OCI-LY7 (cell line): Measurements from ENCODE around the gene DCP1B. TPM values are rescaled to one million over a fixed set of nuclear protein-coding genes. Genes with fewer than 3 reads are reported as not detected.

Experiments used
- BruUV-seq: library from RNA; stranded (reverse); fragments of 400-500 nt; replicated peaks from 2 replicates; lab custom pipeline; 2021; lab: Mats Ljungman, UMichigan
- CTCF ChIA-PET: fragments of 300-600 bp; sonication (Branson Sonifier 250); formaldehyde crosslinking; loops from one replicate; lab custom pipeline; 2022; ENCODE audit warnings: antibody characterized with exemption; ENCODE audit not compliant: unreplicated experiment; lab: Charles Lee
- POLR2A ChIA-PET: fragments of 300-600 bp; sonication (Branson Sonifier 250); formaldehyde crosslinking; loops from one replicate; lab custom pipeline; 2022; ENCODE audit warnings: antibody characterized with exemption; lab: Charles Lee
- DNase-seq: peaks from one replicate; pipeline ENCODE4 v3.0.0-alpha.2; 2015; ENCODE audit warnings: low spot score
- H2AFZ ChIP-seq: fragments of 200-600 bp; sonication (generic), shearing (Covaris generic); 2 replicates; pipeline ENCODE4 v1.6.1; 2014; ENCODE audit warnings: mild to moderate bottlenecking, antibody characterized with exemption, low read length, moderate library complexity
- H3K27ac ChIP-seq: fragments of 200-600 bp; sonication (generic); 2 replicates; pipeline ENCODE4 v1.5.1; 2014; ENCODE audit warnings: mixed run types, low read depth, mild to moderate bottlenecking, moderate library complexity, low read length, inconsistent platforms; ENCODE audit not compliant: poor library complexity, severe bottlenecking
- H3K36me3 ChIP-seq: fragments of 200-600 bp; sonication (generic); 2 replicates; pipeline ENCODE4 v1.6.1; 2014; ENCODE audit warnings: mild to moderate bottlenecking, antibody characterized with exemption, low read length, moderate library complexity, mixed read lengths; ENCODE audit not compliant: insufficient read depth
- H3K4me1 ChIP-seq: fragments of 200-600 bp; sonication (generic); 2 replicates; pipeline ENCODE4 v1.5.1; 2014; ENCODE audit warnings: mild to moderate bottlenecking, low read length; ENCODE audit not compliant: insufficient read depth, poor library complexity, severe bottlenecking
- H3K4me2 ChIP-seq: fragments of 200-600 bp; sonication (generic); 2 replicates; pipeline ENCODE4 v1.6.1; 2014; ENCODE audit warnings: mild to moderate bottlenecking, low read length
- H3K4me3 ChIP-seq: fragments of 200-600 bp; sonication (generic); 2 replicates; pipeline ENCODE4 v1.5.1; 2014; ENCODE audit warnings: mild to moderate bottlenecking, low read depth, low read length; ENCODE audit not compliant: poor library complexity, severe bottlenecking
- H3K79me2 ChIP-seq: fragments of 200-600 bp; sonication (generic); 2 replicates; pipeline ENCODE4 v1.6.1; 2016; ENCODE audit warnings: low read depth, mild to moderate bottlenecking, low read length, moderate library complexity, mixed read lengths; ENCODE audit not compliant: insufficient read depth
- H3K9me2 ChIP-seq: fragments of 200-600 bp; sonication (generic); 2 replicates; pipeline ENCODE4 v1.6.1; 2016; ENCODE audit warnings: mild to moderate bottlenecking, low read length, mixed read lengths; ENCODE audit not compliant: insufficient read depth
- H3K9me3 ChIP-seq: fragments of 200-600 bp; sonication (generic); 2 replicates; pipeline ENCODE4 v1.6.1; 2014; ENCODE audit warnings: mild to moderate bottlenecking, mixed run types, low read length, mixed read lengths
- H4K20me1 ChIP-seq: fragments of 200-600 bp; sonication (generic); 2 replicates; pipeline ENCODE4 v1.6.1; 2014; ENCODE audit warnings: mild to moderate bottlenecking, antibody characterized with exemption, low read length, moderate library complexity, mixed read lengths; ENCODE audit not compliant: insufficient read depth
- CTCF ChIP-seq: fragments of 200-600 bp; sonication (generic); conservative IDR thresholded peaks from 2 replicates; pipeline ENCODE4 v1.5.1; 2014; ENCODE audit warnings: mild to moderate bottlenecking, antibody characterized with exemption, low read length, moderate library complexity, mixed read lengths
- EZH2phosphoT487 ChIP-seq: fragments of 200-600 bp; sonication (generic); IDR thresholded peaks from 2 replicates; pipeline ENCODE4 v1.6.1; 2018; ENCODE audit warnings: low read depth, borderline replicate concordance, mild to moderate bottlenecking, mixed run types, antibody characterized with exemption, low read length, moderate library complexity, mixed read lengths
- intact Hi-C: fragments of 100-400 bp; cut with micrococcal nuclease; formaldehyde crosslinking; loops from one replicate; pipeline ENCODE4 v1.10.0; 2022; ENCODE audit not compliant: unreplicated experiment
- total RNA-seq, 2 experiments: library from RNA; depleted of rRNA in 1 of 2; stranded (reverse); fragments of >200 nt in 1 of 2; shearing (Covaris generic) in 1 of 2; gene quantifications; 2 replicates each; pipeline ENCODE4 v1.2.3, GENCODE V29; 2014 to 2022

Gene DCP1B
- total RNA-seq, 2 experiments from 2014 or later, result 14.2 to 15.5 TPM

DNA sequence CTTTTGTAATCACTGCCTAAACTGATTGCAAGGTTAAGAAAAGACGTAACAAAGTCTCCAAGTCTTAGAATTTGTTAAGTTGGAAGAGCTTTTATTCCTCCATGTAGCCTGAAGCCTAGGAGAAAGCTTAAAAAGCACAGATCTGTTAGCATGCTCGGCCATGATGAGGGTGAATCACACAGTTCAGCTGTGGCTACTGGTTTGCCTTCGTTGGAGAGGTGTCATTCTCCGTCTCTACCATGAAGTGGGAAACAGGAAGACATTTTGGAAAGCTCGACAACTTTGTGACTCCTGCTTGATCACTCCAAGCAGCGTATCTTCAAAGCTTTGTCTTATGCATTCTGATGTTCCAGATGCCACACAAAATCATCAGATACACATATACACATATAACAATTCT is 27.1 kb downstream of the DCP1B start:
- intact Hi-C loops, result no loop called here
- TF ChIP-seq CTCF (no peak), EZH2phosphoT487 (no peak)
- no peaks in the 10 kb centered on the region for H3K79me2 ChIP-seq
- H3K27ac ChIP-seq, result no peak overlapping the region
- POLR2A ChIA-PET, result no interaction called here
- H4K20me1 ChIP-seq, result 0 out of 2 replicates have a peak, but pooled peaks cover 4% of the 10 kb centered on the region
- H3K4me3 ChIP-seq, result no peak overlapping the region
- H3K9me3 ChIP-seq, result no peaks in the 10 kb centered on the region
- CTCF ChIA-PET, result no interaction called here
- H3K36me3 ChIP-seq, result no peaks in the 10 kb centered on the region
- no TSS peak for BruUV-seq
- H2AFZ ChIP-seq, result no peak overlapping the region
- H3K4me2 ChIP-seq, result no peak overlapping the region
- H3K4me1 ChIP-seq, result no peaks in the 10 kb centered on the region
- no peaks in the 10 kb centered on the region for H3K9me2 ChIP-seq
- no peak for DNase-seq

- Histone ChIP-seq H3K4me2 (no peak overlapping the region), H3K27ac (no peak overlapping the region), H3K79me2 (no peaks in the 10 kb centered on the region), H3K36me3 (no peaks in the 10 kb centered on the region), H3K4me1 (no peaks in the 10 kb centered on the region), H3K9me2 (no peaks in the 10 kb centered on the region), H3K4me3 (no peak overlapping the region), H3K9me3 (no peaks in the 10 kb centered on the region), H4K20me1 (0 out of 2 replicates have a peak, but pooled peaks cover 4% of the 10 kb centered on the region), H2AFZ (no peak overlapping the region)
- POLR2A ChIA-PET, result interaction anchor here (0.5 to 1.0 kb wide), 5 partner anchors 23 to 1699 kb away, joined by 3 to 7 read pairs (median 3); no protein-coding TSS in a partner anchor
- no TSS peak for BruUV-seq
- TF ChIP-seq CTCF (no peak), EZH2phosphoT487 (no peak)
- intact Hi-C loops, result no loop called here
- CTCF ChIA-PET, result no interaction called here
- DNase-seq, result no peak
These were observed 29.4 kb downstream of the DCP1B start for GRCh38 chr12:1974812-1975211.

DNA sequence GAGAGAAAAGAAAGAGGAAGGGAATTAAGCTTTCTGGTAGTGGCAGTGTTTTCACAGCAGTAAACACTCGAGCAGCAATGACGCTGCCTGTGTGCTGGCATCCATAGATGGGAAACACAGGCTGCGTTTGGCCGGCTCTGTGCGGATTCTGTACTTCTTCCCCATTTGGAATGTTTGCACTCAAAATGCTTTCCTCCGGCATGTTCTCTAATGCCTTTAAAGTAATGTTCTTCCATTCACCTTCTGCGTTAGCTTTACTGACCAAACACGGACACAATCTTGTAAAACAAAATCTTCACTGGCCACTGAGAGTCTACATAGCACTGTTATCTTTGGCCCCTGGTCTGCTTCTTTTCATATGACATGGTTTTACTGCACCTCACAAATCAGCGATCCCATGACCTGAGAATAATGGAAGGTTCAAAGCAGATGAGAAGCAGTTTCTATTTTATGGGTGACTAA is 31.4 kb downstream of the DCP1B start:
- Histone ChIP-seq H3K36me3 (no peaks in the 10 kb centered on the region), H4K20me1 (0 out of 2 replicates have a peak, but pooled peaks cover 4% of the 10 kb centered on the region), H2AFZ (no peak overlapping the region), H3K79me2 (no peaks in the 10 kb centered on the region), H3K4me1 (no peaks in the 10 kb centered on the region), H3K9me3 (no peaks in the 10 kb centered on the region), H3K9me2 (no peaks in the 10 kb centered on the region), H3K4me3 (no peak overlapping the region), H3K4me2 (no peak overlapping the region), H3K27ac (no peak overlapping the region)
- TF ChIP-seq CTCF, result no peak
- CTCF ChIA-PET, result no interaction called here
- intact Hi-C loops, result no loop called here
- POLR2A ChIA-PET, result no interaction called here
- no peak for DNase-seq
- no TSS peak for BruUV-seq
